ENCODE measurements around the gene FSTL3. TPM values are rescaled to one million over a fixed set of nuclear protein-coding genes. Genes with fewer than 3 reads are reported as not detected.

FSTL3 gene
- total and polyA plus RNA-seq, 2 of the 13 experiments (the other 11 are each of a cell fraction or from before 2014, with no cell fraction given) = 13.5 to 15.6 TPM

DNA sequence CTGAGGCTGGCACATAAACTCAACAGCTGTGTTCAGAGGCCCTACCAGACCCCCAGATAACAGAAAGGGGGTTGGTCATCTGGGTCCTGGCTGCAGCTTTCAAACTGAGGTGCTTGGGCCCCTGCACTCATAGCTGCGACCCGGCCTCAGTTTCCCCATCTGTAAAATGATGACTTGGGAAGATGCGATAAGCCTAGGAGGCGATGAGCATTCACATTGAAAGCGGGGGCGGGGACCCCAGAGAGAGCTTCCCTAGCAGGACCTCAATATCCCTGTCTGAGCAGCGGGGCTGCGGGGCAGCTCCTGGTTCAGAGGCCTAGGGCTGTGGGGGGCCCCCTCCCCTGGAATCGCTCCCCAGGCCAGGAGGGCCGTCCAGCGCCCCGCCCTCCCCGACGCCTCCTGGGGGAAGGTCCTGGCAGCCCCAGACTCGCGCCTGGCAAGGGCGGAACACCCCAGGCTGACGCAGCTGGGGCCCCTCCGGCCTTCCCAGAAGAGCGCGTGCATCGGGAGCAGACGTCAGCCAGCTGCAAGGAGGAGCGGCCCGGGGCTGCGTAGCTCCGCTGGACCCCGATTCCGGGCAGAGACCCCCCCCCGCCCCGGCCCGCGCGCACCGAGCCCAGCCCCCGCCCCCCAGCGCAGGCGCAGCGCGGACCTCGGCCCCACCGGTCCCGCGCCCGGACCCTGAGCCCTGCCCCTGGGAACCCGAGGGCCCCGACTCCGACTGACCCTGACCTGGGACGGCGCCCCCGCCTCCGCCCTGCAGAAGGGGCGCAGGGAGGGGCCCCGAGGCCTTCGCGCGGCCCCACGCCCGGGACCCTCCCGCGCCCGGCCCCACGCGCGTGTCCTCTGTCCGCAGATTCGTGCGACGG is 3.5 kb downstream of the FSTL3 start (continued):
- TF ChIP-seq PRDM15 (CRISPR knock-in tag; IDR thresholded peaks at IDR 0.05) (no peak), DNMT1 (CRISPR knock-in tag; IDR thresholded peaks at IDR 0.05) (0 out of 2 replicates have a peak, but pooled peaks have one; percentile 21), SCMH1 (CRISPR knock-in tag; IDR thresholded peaks at IDR 0.05; ENCODE audit: borderline replicate concordance) (no peak), ISX (CRISPR knock-in tag; conservative IDR thresholded peaks at IDR 0.05) (no peak), PTBP1 (IDR thresholded peaks at IDR 0.05; ENCODE audit: low read depth, low read length, poor library complexity, severe bottlenecking) (peak; percentile 33), HINFP (CRISPR knock-in tag; IDR thresholded peaks at IDR 0.05; ENCODE audit: low read depth) (no peak), MAZ (IDR thresholded peaks at IDR 0.05; ENCODE audit: borderline replicate concordance, low read depth, low read length) (no peak), MAZ (CRISPR knock-in tag; IDR thresholded peaks at IDR 0.05; ENCODE audit: low read depth) (0 out of 2 replicates have a peak, but pooled peaks have one; percentile 18), ZNF724P (CRISPR knock-in tag; IDR thresholded peaks at IDR 0.05; ENCODE audit: borderline replicate concordance) (0 out of 2 replicates have a peak, but pooled peaks have one; percentile 69), CHD4 (IDR thresholded peaks at IDR 0.05; ENCODE audit: borderline replicate concordance, low read length) (no peak), ZNF564 (CRISPR knock-in tag; IDR thresholded peaks at IDR 0.05) (0 out of 2 replicates have a peak, but pooled peaks have one; percentile 27), ZSCAN12 (CRISPR knock-in tag; IDR thresholded peaks at IDR 0.05) (0 out of 2 replicates have a peak, but pooled peaks have one; percentile 40), ZNF18 (CRISPR knock-in tag; IDR thresholded peaks at IDR 0.05; ENCODE audit: insufficient replicate concordance) (no peak), SMARCC2 (IDR thresholded peaks at IDR 0.05) (no peak), MNT (IDR thresholded peaks at IDR 0.05) (no peak), ZNF274 (CRISPR knock-in tag; IDR thresholded peaks at IDR 0.05) (peak; percentile 9; the same call in 1 of the 2 replicates)
- TF ChIP-seq, protein P1, sequence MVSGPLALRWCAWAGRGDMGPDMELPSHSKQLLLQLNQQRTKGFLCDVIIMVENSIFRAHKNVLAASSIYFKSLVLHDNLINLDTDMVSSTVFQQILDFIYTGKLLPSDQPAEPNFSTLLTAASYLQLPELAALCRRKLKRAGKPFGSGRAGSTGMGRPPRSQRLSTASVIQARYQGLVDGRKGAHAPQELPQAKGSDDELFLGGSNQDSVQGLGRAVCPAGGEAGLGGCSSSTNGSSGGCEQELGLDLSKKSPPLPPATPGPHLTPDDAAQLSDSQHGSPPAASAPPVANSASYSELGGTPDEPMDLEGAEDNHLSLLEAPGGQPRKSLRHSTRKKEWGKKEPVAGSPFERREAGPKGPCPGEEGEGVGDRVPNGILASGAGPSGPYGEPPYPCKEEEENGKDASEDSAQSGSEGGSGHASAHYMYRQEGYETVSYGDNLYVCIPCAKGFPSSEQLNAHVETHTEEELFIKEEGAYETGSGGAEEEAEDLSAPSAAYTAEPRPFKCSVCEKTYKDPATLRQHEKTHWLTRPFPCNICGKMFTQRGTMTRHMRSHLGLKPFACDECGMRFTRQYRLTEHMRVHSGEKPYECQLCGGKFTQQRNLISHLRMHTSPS (CRISPR knock-in tag; IDR thresholded peaks at IDR 0.05; ENCODE audit: low read depth) = peak; percentile 29; the same call in 1 of the 2 replicates

All from HepG2 (cell line).